Muscle of arm (tissue), 12 donors: ENCODE results near the gene GET3. TPM values are rescaled to one million over a fixed set of nuclear protein-coding genes. Genes with fewer than 3 reads are reported as not detected.

Experiments used
- DNase-seq: peaks from one replicate; pipeline ENCODE4 v3.0.0-alpha.2; 2013
- polyA plus RNA-seq, 12 donors: library from polyadenylated mRNA; unstranded; fragments of 120-200 nt; gene quantifications; one replicate each; pipeline ENCODE4 v1.2.1, GENCODE V29; 2013; ENCODE audit not compliant: insufficient read length in 12 of 12

Gene GET3
- polyA plus RNA-seq, 12 donors, result 36.1 to 51.0 (median 40.6) TPM; not detected in 1

- peak; percentile 83 for DNase-seq
Observed at GRCh38 chr19:12777217-12778016, 40.1 kb downstream of the GET3 start.

GRCh38 chr19:12778017-12778904 is 41.0 kb downstream of the GET3 start:
- DNase-seq, result no peak

- DNase-seq, result no peak
Observed at GRCh38 chr19:12778905-12779161, 41.5 kb downstream of the GET3 start.

- peak; percentile 83 for DNase-seq
Observed at GRCh38 chr19:12779162-12779993, 42.1 kb downstream of the GET3 start.

GRCh38 chr19:12782174-12782423 is 44.8 kb downstream of the GET3 start:
- DNase-seq, result no peak

GRCh38 chr19:12782424-12783290 is 45.4 kb downstream of the GET3 start:
- peak; percentile 87 for DNase-seq

- no peak for DNase-seq
Observed at GRCh38 chr19:12783291-12783848, 46.1 kb downstream of the GET3 start.

GRCh38 chr19:12783849-12784393 is 46.6 kb downstream of the GET3 start:
- no peak for DNase-seq

- no peak for DNase-seq
Observed at GRCh38 chr19:12784394-12784870, 47.1 kb downstream of the GET3 start.

- no peak for DNase-seq
Observed at GRCh38 chr19:12784871-12785430, 47.7 kb downstream of the GET3 start.

- DNase-seq, result no peak
Observed at GRCh38 chr19:12785431-12786031, 48.2 kb downstream of the GET3 start.

GRCh38 chr19:12786141-12786870 is 49.0 kb downstream of the GET3 start:
- DNase-seq, result no peak

- DNase-seq, result no peak
Observed at GRCh38 chr19:12786952-12787351, 49.7 kb downstream of the GET3 start.

- DNase-seq, result no peak
Observed at GRCh38 chr19:12787458-12787857, 50.2 kb downstream of the GET3 start.

GRCh38 chr19:12788042-12788681 is 50.9 kb downstream of the GET3 start:
- DNase-seq, result no peak

- DNase-seq, result no peak
Observed at GRCh38 chr19:12788682-12789097, 51.4 kb downstream of the GET3 start.

GRCh38 chr19:12789098-12789903 is 52.0 kb downstream of the GET3 start:
- DNase-seq, result no peak
